B cell (primary cell): Measurements from ENCODE around the gene AP2B1. TPM values are rescaled to one million over a fixed set of nuclear protein-coding genes. Genes with fewer than 3 reads are reported as not detected.

ENCODE experiments used
- ATAC-seq: fragments of 200-7000 bp; cut with Tn5 transposase; one replicate; pipeline ENCODE4 v1.10.0; 2021; ENCODE audit warnings: low read depth, mild to moderate bottlenecking, moderate number of reproducible peaks, moderate library complexity
- CTCF ChIA-PET: fragments of 350-600 bp; sonication (Branson Sonifier 250); formaldehyde crosslinking; loops from one replicate; lab custom pipeline; 2021; ENCODE audit warnings: antibody characterized with exemption, inconsistent platforms; lab: Charles Lee
- POLR2A ChIA-PET: fragments of 350-600 bp; sonication (Branson Sonifier 250); formaldehyde crosslinking; loops from one replicate; lab custom pipeline; 2021; ENCODE audit warnings: antibody characterized with exemption; lab: Charles Lee
- DNase-seq: peaks from one replicate; pipeline ENCODE4 v3.0.0; 2013
- H2AFZ ChIP-seq: 2 replicates; pipeline ENCODE4 v1.6.1; 2012; ENCODE audit warnings: mild to moderate bottlenecking, low read depth, low read length; ENCODE audit not compliant: insufficient read depth, poor library complexity, severe bottlenecking
- H3K27ac ChIP-seq, 2 donors: 1 replicate in 1 of 2; 2 replicates in 1 of 2; pipeline ENCODE4 v1.5.1; 2012 to 2013; ENCODE audit warnings: low read length in 2 of 2, mild to moderate bottlenecking in 2 of 2, moderate library complexity in 1 of 2
- H3K27me3 ChIP-seq, 4 experiments: fragments of 200-600 bp in 1 of 4; sonication (generic) in 1 of 4; replicated peaks in 1 of 4; 1 replicate in 2 of 4; 2 replicates in 2 of 4; pipeline versions ENCODE4 v1.6.1 to v1.7.0; 2013 to 2016; ENCODE audit warnings: low read length in 3 of 4, mild to moderate bottlenecking in 2 of 4, mixed read lengths in 1 of 4, moderate library complexity in 1 of 4; ENCODE audit not compliant: insufficient read depth in 4 of 4, control insufficient read depth in 3 of 4; ENCODE audit errors: control extremely low read depth in 1 of 4
- H3K36me3 ChIP-seq, 2 experiments: replicated peaks in 1 of 2; 1 replicate in 1 of 2; 2 replicates in 1 of 2; pipeline versions ENCODE4 v1.6.1 to v1.7.1; 2013; ENCODE audit warnings: low read length in 1 of 2; ENCODE audit not compliant: insufficient read depth in 2 of 2, control insufficient read depth in 1 of 2; ENCODE audit errors: control extremely low read depth in 1 of 2, extremely low read depth in 1 of 2
- H3K4me1 ChIP-seq, 2 donors: fragments of 200-600 bp in 1 of 2; sonication (generic) in 1 of 2; 1 replicate in 1 of 2; 2 replicates in 1 of 2; pipeline versions ENCODE4 v1.5.1 to v1.6.1; 2013 to 2017; ENCODE audit warnings: low read length in 2 of 2; ENCODE audit not compliant: control insufficient read depth in 2 of 2, insufficient read depth in 2 of 2
- H3K4me2 ChIP-seq: replicated peaks from 2 replicates; pipeline ENCODE3; 2012; ENCODE audit warnings: mild to moderate bottlenecking, low read depth, low read length; ENCODE audit not compliant: poor library complexity, severe bottlenecking
- H3K4me3 ChIP-seq, 5 experiments: fragments of 200-600 bp in 1 of 5; sonication (generic) in 1 of 5; 1 replicate in 3 of 5; 2 replicates in 2 of 5; pipeline versions ENCODE4 v1.5.1 to v1.7.0; 2011 to 2016; ENCODE audit warnings: low read length in 4 of 5, mild to moderate bottlenecking in 4 of 5, low read depth in 2 of 5, control low read depth in 1 of 5, moderate library complexity in 1 of 5; ENCODE audit not compliant: insufficient read depth in 1 of 5; ENCODE audit errors: control extremely low read depth in 1 of 5, extremely low read depth in 1 of 5
- H3K79me2 ChIP-seq: fragments of 200-600 bp; sonication (generic); one replicate; pipeline ENCODE4 v1.6.0; 2016; ENCODE audit warnings: low read length; ENCODE audit not compliant: control insufficient read depth, insufficient read depth
- H3K9ac ChIP-seq: fragments of 200-600 bp; sonication (generic); 2 replicates; pipeline ENCODE4 v1.6.1; 2017; ENCODE audit warnings: mild to moderate bottlenecking, low read length, moderate library complexity
- H3K9me3 ChIP-seq, 3 donors: one replicate each; pipeline versions ENCODE4 v1.6.1 to v1.7.1; 2013; ENCODE audit warnings: low read length in 2 of 3; ENCODE audit not compliant: control insufficient read depth in 2 of 3, insufficient read depth in 1 of 3; ENCODE audit errors: control extremely low read depth in 1 of 3
- H4K20me1 ChIP-seq: 2 replicates; pipeline ENCODE4 v1.6.0; 2012; ENCODE audit warnings: mild to moderate bottlenecking, low read length; ENCODE audit not compliant: insufficient read depth, control insufficient read depth, poor library complexity, severe bottlenecking
- H3K27ac Mint-ChIP-seq: one replicate; pipeline ENCODE4 v1.8.0; 2021; ENCODE audit warnings: mixed read lengths
- H3K27me3 Mint-ChIP-seq: one replicate; pipeline ENCODE4 v1.8.0; 2021; ENCODE audit warnings: mixed read lengths
- H3K4me1 Mint-ChIP-seq: one replicate; pipeline ENCODE4 v1.8.0; 2021; ENCODE audit warnings: mixed read lengths
- H3K4me3 Mint-ChIP-seq: one replicate; pipeline ENCODE4 v1.8.0; 2021; ENCODE audit warnings: mixed read lengths
- H3K9me3 Mint-ChIP-seq: one replicate; pipeline ENCODE4 v1.8.0; 2022; ENCODE audit warnings: mixed read lengths; ENCODE audit not compliant: insufficient read depth
- EZH2 ChIP-seq: IDR thresholded peaks from 2 replicates; pipeline ENCODE4 v1.6.1; 2012; ENCODE audit warnings: borderline replicate concordance, low read depth, mild to moderate bottlenecking, moderate library complexity, low read length; ENCODE audit not compliant: insufficient read depth, poor library complexity, severe bottlenecking
- WGBS: methylation state at CpG from one replicate; pipeline ENCODE4 v1.1.5; 2013; ENCODE audit warnings: missing lambda C conversion rate; ENCODE audit not compliant: insufficient coverage; 5-methylcytosine and 5-hydroxymethylcytosine counted together
- intact Hi-C: fragments of 100-400 bp; cut with micrococcal nuclease; formaldehyde crosslinking; loops from one replicate; pipeline ENCODE4 v1.10.0; 2022
- polyA plus RNA-seq: library from polyadenylated mRNA; depleted of rRNA; stranded (reverse); fragments of >200 nt; gene quantifications from 2 replicates; pipeline ENCODE4 v1.2.3, GENCODE V29; 2012
- total RNA-seq, 2 donors: library from RNA; stranded (reverse); fragments of 120-200 nt in 1 of 2; gene quantifications; 1 replicate in 1 of 2; 2 replicates in 1 of 2; pipeline versions ENCODE4 v1.2.3 to v1.2.4, GENCODE V29; 2013 to 2022
- TF ChIP-seq, protein P1 (sequence below): fragments of 200-600 bp; IDR thresholded peaks from one replicate; pipeline ENCODE4 v1.8.0; 2022; ENCODE audit warnings: antibody characterized with exemption, mild to moderate bottlenecking

Gene AP2B1
- total and polyA plus RNA-seq, 2 donors (not counting 1 experiment from before 2014, with no cell fraction given) = 33.1 to 123 TPM

GRCh38 chr17:35684055-35684802, 97.1 kb downstream of the AP2B1 start:
- Mint-ChIP-seq H3K27ac (no peak overlapping the region), H3K4me3 (no peak overlapping the region), H3K9me3 (no peaks in the 10 kb centered on the region), H3K4me1 (no peaks in the 10 kb centered on the region), H3K27me3 (no peaks in the 10 kb centered on the region)
- ChIA-PET POLR2A (no interaction called here), CTCF (interaction anchor here (0.9 kb wide), 1 partner anchor 13 kb away, joined by 3 read pairs; no protein-coding TSS in a partner anchor)
- DNase-seq (no peak), ATAC-seq (no peak)
- no CpG with 5 or more reads among the region's 2 CpGs for WGBS
- Histone ChIP-seq H3K4me3 (no peak overlapping the region), H2AFZ (no peak overlapping the region), H3K36me3 (peaks cover 4 to 72% of the 10 kb centered on the region in 2 experiments), H3K4me2 (no peak overlapping the region), H3K4me1 (no peaks in the 10 kb centered on the region), H3K79me2 (no peaks in the 10 kb centered on the region), H3K9ac (no peak overlapping the region), H3K27me3 (no peaks in the 10 kb centered on the region), H3K9me3 (no peaks in the 10 kb centered on the region), H3K27ac (no peak overlapping the region), H4K20me1 (no peaks in the 10 kb centered on the region)
- intact Hi-C loops = no loop called here
- no peak for TF ChIP-seq EZH2
- TF ChIP-seq, protein P1, sequence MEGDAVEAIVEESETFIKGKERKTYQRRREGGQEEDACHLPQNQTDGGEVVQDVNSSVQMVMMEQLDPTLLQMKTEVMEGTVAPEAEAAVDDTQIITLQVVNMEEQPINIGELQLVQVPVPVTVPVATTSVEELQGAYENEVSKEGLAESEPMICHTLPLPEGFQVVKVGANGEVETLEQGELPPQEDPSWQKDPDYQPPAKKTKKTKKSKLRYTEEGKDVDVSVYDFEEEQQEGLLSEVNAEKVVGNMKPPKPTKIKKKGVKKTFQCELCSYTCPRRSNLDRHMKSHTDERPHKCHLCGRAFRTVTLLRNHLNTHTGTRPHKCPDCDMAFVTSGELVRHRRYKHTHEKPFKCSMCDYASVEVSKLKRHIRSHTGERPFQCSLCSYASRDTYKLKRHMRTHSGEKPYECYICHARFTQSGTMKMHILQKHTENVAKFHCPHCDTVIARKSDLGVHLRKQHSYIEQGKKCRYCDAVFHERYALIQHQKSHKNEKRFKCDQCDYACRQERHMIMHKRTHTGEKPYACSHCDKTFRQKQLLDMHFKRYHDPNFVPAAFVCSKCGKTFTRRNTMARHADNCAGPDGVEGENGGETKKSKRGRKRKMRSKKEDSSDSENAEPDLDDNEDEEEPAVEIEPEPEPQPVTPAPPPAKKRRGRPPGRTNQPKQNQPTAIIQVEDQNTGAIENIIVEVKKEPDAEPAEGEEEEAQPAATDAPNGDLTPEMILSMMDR = no peak

DNA sequence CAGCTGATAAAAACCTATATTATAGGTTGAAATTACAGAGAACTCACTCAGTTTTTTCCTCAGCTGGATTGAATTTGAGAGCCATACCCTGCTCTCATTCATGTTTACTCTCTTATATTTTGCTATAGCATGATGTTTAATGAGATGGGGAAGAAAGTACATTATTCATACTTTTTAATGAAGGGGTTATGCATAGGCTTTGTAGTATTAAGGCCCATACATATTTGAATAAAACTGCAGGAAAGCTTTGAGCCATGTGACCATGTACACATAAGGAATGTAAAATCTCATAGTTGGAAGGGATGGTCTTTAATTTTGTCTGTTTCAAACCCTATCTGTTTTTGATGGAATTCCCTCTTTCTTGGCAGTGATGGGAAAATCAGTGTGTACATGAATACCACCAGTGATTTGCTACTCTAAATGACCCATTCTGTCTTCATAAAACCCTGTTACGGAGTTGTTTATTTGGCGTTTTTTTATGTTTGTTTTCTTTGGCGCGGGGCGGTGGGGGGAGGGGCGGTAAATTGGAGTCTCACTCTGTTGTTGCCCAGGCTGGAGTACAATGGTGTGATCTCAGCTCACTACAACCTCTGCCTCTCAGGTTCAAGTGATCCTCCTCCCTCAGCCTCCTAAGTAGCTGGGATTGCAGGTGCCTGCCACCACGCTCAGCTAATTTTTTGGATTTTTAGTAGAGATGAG, 105.5 kb downstream of the AP2B1 start:
- Mint-ChIP-seq H3K27ac (no peak overlapping the region), H3K4me3 (no peak overlapping the region), H3K4me1 (no peaks in the 10 kb centered on the region), H3K9me3 (no peaks in the 10 kb centered on the region), H3K27me3 (no peaks in the 10 kb centered on the region)
- Histone ChIP-seq H3K27ac (no peak overlapping the region), H3K4me3 (no peak overlapping the region), H3K36me3 (peaks cover 7 to 78% of the 10 kb centered on the region in 2 experiments), H3K9ac (no peak overlapping the region), H3K79me2 (no peaks in the 10 kb centered on the region), H2AFZ (no peak overlapping the region), H3K4me1 (no peaks in the 10 kb centered on the region), H3K9me3 (no peaks in the 10 kb centered on the region), H4K20me1 (peaks cover 5% of the 10 kb centered on the region), H3K27me3 (no peaks in the 10 kb centered on the region), H3K4me2 (no peak overlapping the region)
- DNase-seq = no peak
- intact Hi-C loops = no loop called here
- ChIA-PET CTCF (interaction anchor here (1.3 kb wide), 1 partner anchor 72 kb away, joined by 3 read pairs; no protein-coding TSS in a partner anchor), POLR2A (no interaction called here)
- WGBS = no CpG with 5 or more reads among the region's 7 CpGs
- no peak for ATAC-seq
- TF ChIP-seq, protein P1 = no peak
- TF ChIP-seq EZH2 = no peak
